ENCODE measurements around the gene FRRS1. TPM values are rescaled to one million over a fixed set of nuclear protein-coding genes. Genes with fewer than 3 reads are reported as not detected.
A peak's percentile ranks its signal among the peaks of the same experiment; 100 is the strongest.
"Not testable (repeated sequence)": the region's sequence is repeated elsewhere in the genome, so short reads cannot be mapped to it uniquely, and the experiment has no call there.

FRRS1 gene
- total and polyA plus RNA-seq, 12 donors, result 0.81 to 26.8 (median 16.5) TPM

DNA sequence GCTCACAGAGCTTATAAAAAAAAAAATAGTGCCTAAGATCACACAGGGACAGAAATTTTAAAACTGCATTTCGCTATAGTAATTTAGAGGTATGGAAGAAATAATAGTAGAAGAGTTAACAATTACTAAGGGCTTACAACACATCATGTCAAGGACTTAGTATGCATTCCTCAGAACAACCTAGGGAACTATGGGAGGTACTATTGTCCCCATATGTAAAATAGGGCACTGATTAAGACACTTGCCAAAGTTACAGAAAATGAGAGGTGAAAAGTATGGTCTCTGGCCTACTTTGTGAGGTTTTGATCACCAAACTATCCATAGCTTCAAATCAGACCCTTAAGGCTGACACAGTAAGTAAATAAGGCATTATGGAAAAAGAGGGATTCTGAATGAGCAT, 4.7 kb downstream of the FRRS1 start:
- TF ChIP-seq CTCF (IDR thresholded peaks at IDR 0.05) (no peak), POLR2A (IDR thresholded peaks at IDR 0.05) (no peak)
- H3K9me3 ChIP-seq (replicated peaks in 1 of 3), result peaks cover 0 to 2% (median 0%) of the 10 kb centered on the region in 3 donors
- H3K27me3 ChIP-seq, result no peaks in the 10 kb centered on the region
- peaks cover 30 to 41% of the 10 kb centered on the region in 2 donors for H3K4me1 ChIP-seq (replicated peaks in 1 of 2)
- no peak overlapping the region for H3K27ac ChIP-seq
- no peaks in the 10 kb centered on the region for H3K36me3 ChIP-seq (replicated peaks in 1 of 2)
- no peak overlapping the region for H3K4me3 ChIP-seq
- 92 to 97% (median 94%) methylated on average over 1 of the region's 1 CpG for WGBS, 4 donors
- intact Hi-C loops (cut with DNase I), result no loop called here
- DNase-seq, result no peak

DNA sequence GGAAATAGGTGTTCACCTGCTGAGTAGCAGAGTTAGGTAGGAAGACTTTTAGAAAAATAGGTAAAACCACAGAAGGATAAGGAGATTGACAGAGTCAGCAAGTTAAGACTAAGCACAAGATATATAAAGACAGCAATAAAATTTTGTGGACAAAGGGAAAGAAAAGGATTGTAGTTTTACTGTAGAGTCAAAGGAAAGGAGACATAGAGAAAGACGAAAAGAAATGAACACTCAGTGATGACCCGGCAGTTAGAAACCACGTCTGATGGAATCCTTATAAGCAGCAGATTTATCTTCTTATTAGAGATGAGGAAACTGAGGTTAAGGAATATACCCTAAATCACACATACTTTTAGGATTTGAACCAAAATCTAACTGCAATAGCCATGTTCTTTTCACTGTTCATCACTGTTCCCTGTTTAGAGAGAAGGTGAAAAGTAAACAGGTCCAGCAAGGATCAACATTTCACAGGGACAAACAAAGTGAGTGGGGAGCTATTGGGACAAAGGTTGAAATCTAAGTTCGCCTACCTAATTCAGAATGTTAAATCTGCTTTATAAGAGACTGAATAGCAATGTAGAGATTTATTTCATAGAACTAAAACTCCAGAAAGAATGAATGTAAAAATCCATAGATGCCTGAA, 6.8 kb downstream of the FRRS1 start:
- WGBS, 4 donors, result 73 to 91% (median 82%) methylated on average over 4 of the region's 4 CpGs
- TF ChIP-seq CTCF (IDR thresholded peaks at IDR 0.05) (no peak), POLR2A (IDR thresholded peaks at IDR 0.05) (no peak)
- Histone ChIP-seq H3K9me3 (replicated peaks in 1 of 3) (peaks cover 0 to 10% (median 0%) of the 10 kb centered on the region in 3 donors), H3K36me3 (replicated peaks in 1 of 2) (no peaks in the 10 kb centered on the region), H3K4me3 (no peak overlapping the region), H3K27ac (peak overlapping the region in 3 of 5 donors; percentile 41 to 67 (median 58)), H3K4me1 (replicated peaks in 1 of 2) (peaks cover 39 to 51% of the 10 kb centered on the region in 2 donors), H3K27me3 (no peaks in the 10 kb centered on the region)
- intact Hi-C loops (cut with DNase I), result no loop called here
- DNase-seq, result no peak

GRCh38 chr1:99758686-99759517, 7.5 kb downstream of the FRRS1 start:
- H3K4me3 ChIP-seq; H3K9me3 ChIP-seq (replicated peaks in 1 of 3); H3K36me3 ChIP-seq (replicated peaks in 1 of 2); DNase-seq; H3K27me3 ChIP-seq; intact Hi-C loops (cut with DNase I): not testable (repeated sequence)
- peaks cover 39 to 47% of the 10 kb centered on the region in 2 donors for H3K4me1 ChIP-seq (replicated peaks in 1 of 2)
- WGBS, 4 donors, result 85 to 87% (median 87%) methylated on average over 8 of the region's 8 CpGs
- H3K27ac ChIP-seq, result peak overlapping the region; percentile 31 to 67 (median 41)

DNA sequence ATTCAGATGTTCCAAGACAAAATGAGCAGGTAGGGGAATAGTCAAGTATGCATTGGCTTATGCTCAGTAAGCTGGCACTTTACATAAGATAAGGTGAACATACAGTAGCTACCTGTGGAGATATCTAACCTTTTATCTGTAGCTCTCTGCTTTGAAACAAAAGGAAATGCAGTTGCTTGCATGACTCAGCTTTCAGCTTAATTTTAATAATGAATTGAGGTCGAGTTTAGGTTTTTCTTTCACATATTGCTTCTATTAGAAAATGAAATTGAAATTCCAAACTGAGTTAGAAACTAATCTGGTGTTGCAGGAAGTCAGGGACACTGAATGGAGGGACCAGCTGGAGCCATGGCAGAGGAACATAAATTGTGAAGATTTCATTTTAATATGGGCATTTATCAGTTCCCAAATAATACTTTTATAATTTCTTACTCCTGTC, 8.3 kb downstream of the FRRS1 start:
- peaks cover 0 to 10% (median 0%) of the 10 kb centered on the region in 3 donors for H3K9me3 ChIP-seq (replicated peaks in 1 of 3)
- no peaks in the 10 kb centered on the region for H3K36me3 ChIP-seq (replicated peaks in 1 of 2)
- TF ChIP-seq CTCF (IDR thresholded peaks at IDR 0.05), result no peak
- TF ChIP-seq POLR2A (IDR thresholded peaks at IDR 0.05), result no peak
- intact Hi-C loops (cut with DNase I), result no loop called here
- peak overlapping the region; percentile 31 to 67 (median 41) for H3K27ac ChIP-seq
- no peak for DNase-seq
- peak overlapping the region in 1 of 4 donors; percentile 33 for H3K4me3 ChIP-seq
- WGBS, 4 donors, result 3 to 12% (median 8%) methylated on average over 1 of the region's 1 CpG
- no peaks in the 10 kb centered on the region for H3K27me3 ChIP-seq
- peaks cover 39 to 47% of the 10 kb centered on the region in 2 donors for H3K4me1 ChIP-seq (replicated peaks in 1 of 2)

Measured in adrenal gland (tissue), 12 donors.